Measurements from ENCODE around the gene ACO2.

Gene ACO2

DNA sequence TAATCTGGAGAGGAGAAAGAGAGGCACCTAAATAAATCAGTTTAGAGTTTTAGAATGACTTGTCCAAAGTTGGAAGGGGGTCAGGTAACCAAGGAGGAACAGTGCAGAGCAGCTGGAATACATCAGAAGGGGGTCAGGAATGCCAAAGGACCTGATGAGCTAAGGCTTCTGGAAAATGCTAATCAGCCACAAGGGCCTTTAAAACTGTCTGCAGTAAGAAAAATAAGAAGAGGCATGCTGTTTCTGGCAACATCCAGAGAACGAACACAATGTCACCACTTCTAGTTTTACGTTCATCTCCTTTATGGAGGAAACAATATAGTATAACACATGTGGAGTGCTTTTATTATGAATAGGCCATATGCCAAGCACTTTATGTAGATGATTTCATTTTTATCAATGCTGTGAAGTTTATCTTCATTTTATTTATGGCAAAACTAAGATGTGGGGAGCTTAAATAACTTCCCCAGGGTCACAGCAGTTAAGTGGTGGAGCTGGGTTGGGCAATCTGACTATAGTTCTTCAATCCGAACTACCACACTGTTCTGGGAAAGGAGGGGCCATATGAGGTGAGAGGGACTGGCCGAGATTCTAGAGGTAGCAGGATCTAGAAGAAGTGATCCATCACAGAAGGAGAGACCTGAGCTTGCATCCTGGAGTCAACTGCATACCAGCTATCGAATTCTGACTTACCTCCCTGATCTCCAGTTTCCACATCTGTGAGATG, 22.6 kb downstream of the ACO2 start:
- DNase-seq = no peak

DNA sequence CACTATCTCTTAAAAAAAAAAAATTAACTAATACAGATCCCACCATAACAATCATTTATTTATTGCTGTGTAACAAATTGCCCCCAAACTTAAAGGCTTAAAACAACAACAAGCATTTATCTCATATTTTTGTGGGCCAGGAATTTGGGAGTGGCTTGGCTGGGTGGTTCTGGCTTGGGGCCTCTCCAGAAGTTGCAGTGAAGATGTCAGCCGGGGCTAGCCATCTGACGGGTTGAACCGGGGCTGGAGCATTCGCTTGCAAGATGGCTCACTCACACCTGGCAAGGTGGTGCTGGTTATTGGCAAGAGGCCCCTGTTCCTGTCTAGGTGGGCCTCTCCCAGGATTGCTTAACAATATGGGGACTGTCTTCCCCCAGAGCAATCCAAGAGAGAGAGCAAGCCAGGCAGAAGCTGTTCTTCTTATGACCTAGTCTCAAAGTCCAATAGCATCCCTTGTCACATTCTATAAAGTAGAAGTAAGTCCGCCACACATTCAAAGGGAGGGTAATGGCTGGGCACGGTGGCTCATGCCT, 29.5 kb downstream of the ACO2 start:
- DNase-seq = no peak

DNA sequence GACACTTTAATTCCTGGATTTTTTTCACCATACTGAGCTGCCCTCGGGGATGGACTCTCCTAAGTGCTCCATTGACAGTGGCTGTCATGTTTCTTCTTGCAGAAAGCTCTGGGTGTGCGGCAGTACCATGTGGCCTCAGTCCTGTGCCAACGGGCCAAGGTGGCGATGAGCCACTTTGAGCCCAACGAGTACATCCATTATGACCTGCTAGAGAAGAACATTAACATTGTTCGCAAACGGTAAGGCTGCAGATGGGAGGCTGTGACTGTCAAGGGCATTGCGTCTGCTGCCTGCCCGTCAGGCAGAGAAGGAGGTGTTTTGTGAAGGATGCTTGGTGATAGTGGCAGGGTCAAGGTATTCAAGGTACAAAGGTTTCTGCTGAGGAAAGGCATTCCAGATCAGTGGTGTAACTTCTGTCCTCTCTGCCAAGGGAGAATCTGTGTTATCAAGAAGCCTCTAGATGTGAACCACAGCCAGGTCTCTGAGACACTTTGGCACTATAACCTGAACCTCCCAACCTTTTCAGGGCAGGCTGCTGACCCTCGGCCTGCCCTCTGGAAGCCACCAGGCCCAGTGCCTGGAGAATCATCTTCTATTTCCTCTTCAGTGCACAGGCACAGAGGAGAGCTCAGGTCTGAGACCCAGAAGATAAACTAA, 30.8 kb downstream of the ACO2 start:
- DNase-seq = no peak

DNA sequence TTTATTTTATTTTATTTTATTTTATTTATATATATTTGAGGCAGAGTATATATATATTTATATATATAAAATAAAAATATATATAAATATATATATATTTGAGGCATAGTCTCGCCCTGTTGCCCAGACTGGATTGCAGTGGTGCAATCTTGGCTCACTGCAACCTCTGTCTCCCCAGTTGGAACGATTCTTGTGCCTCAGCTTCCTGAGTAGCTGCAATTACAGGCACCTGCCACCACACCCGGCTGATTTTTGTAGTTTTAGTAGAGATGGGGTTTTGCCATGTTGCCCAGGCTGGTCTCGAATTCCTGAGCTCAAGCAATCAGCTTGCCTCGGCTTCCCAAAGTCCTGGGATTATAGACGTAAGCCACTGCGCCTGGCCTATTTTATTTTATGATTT, 31.4 kb downstream of the ACO2 start:
- no peak for DNase-seq

DNA sequence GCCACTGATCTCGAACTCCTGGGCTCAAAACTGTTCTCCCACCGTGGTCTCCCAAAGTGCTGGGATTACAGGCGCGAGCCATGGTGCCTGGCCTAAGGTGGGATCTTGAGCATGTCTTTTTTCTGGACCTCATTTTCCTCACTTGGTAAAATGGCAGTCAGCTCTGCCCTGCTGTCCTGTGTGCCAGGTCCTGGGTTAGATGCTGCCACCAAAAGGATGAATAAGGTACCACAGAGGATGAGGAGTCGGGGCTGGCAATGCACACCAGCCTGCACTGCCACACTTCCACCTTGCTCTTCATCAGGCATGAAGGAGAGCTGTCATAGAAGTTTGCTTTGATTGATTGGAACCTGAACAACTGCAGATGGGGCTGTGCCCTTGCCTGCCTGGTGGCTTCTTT, 32.3 kb downstream of the ACO2 start:
- DNase-seq = peak; percentile 46

DNA sequence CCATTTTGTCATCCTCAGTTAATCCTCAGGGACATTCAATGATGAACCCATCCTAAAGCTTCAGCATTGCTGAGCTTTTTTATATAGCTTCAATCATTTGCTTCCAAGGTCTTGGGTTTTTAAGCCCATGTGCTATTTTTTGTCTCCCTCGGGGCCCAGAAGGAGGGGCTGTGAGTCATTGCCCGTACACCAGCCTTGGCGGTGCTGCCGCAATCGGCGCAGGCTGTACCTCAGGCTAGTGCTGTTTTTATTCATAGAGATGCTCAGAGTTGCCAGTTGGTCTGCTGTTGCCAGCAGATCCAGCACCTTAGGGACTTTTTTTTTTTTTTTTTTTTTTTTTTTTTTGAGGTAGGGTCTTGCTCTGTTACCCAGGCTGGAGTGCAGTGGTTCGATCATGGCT, 35.5 kb downstream of the ACO2 start:
- DNase-seq = no peak

DNA sequence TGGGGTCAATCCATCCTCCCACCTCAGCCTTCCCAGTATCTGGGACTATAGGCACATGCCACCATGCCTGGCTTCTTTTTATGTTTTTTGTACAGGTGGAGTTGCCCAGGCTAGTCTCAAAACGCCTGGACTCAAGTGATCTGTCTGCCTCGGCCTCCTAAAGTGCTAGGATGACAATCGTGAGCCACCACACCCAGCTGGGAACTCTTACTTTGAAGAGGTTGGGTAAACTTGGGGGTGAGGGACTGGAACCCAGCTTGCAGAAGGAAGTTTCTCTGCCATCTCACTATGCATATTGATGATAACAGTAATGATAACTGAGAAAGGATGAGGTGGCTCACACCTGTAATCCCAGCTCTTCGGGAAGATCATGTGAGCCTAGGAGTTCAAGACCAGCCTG, 35.9 kb downstream of the ACO2 start:
- no peak for DNase-seq

DNA sequence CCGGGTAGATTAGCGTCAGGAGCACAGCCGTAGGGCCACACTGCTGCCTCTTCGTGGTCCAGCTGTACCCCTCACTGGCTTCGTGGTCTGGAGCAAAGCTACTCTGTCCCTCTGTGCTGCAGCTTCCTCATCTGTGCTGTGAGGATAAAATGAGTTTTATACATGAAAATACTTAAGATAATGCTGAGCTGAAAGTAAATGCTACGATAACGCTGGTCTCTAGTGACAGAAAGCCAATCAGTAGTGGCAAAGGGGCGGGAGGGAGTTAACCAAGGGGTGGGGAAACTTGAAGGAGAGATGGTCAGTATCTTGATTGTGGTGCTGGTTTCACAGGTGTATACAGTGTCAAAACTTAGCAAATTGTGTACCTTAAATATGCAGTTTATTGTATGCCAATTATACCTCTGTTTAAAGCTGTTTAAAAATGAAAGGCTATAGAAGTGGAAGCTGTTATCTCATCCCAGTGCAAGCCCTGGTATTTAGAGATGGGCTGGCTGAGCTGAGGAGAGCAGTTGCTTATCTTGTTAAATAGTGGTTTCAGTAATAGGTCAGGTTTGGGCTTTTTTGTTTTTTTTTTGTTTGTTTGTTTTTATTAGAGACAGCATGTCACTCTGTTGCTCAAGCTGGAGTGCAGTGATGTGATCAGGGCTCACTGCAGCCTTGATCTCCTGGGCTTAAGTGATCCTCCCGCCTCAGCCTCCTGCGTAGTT, 36.7 kb downstream of the ACO2 start:
- DNase-seq = no peak

DNA sequence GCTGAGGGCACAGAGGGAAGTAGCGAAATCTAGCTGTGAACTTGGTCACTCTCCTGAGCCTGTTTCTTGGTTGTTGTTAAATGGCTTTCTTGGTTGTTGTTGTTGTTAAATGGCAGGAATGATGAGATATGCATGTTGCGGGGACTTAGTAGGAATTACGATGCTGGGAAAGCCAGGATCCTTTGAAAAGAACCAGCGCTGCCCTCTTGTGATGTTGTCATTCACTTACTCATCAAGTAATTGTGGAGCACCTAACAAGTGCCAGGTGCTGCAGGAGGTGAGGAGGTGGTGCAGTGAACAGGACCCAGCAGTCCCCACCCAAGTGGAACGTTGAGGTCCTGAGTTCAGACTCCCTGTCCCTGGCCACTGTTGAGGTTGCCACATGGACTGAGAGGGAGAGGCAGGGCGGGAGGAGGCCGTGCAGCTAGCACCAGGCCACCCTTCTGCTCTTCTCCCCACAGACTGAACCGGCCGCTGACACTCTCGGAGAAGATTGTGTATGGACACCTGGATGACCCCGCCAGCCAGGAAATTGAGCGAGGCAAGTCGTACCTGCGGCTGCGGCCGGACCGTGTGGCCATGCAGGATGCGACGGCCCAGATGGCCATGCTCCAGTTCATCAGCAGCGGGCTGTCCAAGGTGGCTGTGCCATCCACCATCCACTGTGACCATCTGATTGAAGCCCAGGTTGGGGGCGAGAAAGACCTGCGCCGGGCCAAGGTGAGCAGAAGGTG, 38.6 kb downstream of the ACO2 start:
- no peak for DNase-seq

DNA sequence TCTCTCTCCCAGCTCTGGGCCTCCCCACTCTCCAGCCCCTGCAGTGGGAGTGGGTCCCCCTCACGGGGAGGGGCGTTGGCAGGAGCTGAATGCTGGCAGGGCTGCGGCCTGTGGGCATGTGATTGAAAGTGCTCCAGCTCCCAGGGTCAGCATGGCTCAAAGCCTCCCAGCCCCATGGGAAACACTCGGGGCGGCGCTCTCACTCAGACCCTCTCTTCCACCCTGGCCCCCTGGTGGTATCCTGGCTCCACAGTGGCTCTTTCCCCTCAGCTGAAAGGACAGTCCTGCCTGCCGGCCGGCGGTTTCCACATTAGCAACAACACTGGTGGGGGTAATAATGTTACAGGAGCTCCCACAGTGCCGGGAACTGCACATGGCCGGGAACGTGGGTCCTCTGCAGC, 39.9 kb downstream of the ACO2 start:
- DNase-seq = no peak

DNA sequence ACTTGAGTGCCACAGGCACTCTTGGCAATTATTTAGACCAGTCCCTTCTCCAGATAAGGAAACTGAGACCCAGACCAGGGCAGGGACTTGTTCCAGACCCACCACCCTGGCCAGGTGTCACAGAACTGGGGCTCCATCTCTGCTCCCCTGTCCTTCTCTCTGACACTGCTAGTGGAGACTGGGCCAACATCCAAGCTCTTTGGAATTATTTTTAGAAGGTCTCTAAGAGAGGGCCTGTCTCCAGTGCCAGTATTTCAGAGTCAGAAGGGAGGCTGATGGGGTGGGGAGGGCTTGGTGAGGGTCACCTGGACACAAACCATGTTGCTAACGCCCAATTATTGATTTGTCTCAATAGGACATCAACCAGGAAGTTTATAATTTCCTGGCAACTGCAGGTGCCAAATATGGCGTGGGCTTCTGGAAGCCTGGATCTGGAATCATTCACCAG, 42.6 kb downstream of the ACO2 start:
- no peak for DNase-seq

DNA sequence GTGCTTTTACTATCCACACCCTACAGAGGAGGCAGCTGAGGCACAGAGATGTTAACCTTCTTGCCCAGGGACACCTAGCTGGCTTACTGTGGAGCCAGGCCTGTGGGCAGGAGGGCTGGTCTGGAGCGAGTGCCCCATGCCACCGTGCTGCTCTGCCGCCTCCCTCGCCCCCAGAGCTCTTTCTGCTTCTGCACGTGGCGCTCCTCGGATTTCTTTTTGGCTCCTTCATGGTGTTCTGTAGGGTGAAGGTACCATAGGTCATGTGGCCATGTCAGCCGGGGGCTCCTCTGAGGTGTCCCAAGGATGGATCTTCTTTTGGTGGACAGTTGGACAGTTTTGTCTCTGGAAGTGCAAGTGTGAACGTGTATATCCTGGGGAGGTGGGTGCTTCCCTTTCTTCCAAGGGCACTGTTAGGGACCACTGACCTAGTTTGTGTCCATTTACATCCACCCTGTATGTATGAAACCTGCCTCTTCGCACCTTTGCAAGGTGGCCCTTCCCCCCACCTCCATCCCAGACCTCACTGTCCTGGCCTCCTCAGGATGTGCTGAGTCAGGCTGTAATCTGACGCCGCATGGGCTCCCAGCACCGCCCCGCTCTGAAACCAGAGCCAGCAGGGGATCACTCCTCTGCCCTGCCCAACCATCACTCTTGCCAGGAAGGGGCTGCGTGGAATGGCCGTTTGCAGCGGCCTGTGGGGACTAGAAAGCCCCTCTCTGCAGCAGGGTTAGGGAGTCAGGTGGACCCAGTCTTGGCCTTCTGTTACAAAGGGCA, 43.7 kb downstream of the ACO2 start:
- DNase-seq = no peak

DNA sequence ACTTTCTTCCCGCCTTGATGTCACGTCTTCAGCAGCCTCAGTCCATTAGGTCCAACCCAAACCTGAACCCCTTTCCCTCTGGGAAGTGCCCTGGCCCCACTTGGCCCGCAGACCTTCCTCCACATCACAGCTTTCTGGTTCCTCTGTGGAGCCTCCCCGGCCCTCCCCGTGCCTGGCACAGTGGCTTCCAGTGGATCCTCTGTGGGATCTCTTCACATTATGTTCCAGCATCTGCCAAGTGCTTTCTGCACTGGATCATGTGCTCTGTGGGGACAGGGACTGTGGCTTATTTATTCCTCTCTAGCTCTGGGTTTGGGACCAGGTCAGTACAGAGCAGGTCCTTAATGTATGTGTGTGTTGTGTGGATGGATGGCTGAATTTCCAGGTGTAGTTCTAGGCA, 44.5 kb downstream of the ACO2 start:
- no peak for DNase-seq

DNA sequence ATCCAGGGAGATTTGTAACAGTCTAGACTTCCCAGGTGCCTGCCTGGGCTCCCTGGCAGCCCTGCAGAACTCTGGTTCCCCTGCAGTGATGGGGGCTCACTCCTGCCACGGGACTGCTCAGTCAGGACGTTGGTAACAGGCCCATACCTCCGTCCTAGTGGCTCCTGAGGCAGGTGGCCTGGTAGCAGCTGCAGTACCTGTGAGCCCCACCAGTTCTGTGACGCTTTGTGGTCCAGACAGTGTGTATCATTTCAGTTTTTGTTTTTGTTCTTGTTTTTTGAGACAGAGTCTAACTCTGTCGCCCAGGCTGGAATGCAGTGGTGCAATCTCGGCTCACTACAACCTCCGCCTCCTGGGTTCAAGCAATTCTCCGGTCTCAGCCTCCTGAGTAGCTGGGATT, 47.5 kb downstream of the ACO2 start:
- DNase-seq = no peak

DNA sequence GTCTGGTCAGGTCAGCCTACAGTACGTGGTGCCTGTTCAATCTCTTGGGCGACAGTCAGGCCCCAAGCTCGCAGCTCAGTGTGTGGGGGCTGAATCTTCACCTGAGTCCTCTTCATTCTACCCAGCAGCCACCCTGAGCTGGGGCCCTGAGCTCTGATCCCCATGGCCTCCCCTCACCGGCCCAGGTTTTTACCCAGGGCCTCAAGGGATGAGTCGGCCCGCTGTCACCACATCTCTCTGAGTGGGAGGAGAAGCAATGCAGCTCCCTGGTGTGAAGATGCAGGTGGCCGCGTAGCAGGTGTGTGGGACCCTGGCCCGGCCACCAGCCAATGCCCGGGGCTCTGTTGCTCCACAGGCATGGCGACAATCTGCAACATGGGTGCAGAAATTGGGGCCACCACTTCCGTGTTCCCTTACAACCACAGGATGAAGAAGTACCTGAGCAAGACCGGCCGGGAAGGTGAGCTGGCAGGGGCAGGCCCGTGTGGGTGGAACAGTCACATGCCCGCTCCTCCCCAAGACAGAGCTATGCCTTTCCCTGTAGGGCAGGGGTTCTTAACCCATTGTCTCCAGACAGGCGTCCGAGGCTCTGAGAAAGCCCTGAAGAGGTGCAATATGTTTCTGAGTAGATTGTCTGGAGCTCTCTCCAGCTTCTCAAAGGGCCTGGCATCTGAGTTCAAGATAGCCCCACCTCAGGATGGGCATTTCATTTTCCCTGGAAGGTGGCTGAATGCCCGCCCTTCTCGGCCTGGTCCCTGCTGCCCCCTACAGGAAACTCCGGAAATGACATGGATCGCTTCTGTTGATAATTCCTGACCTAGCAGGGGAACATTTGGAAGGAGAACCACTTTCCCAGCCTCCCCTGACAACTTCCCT, 48.5 kb downstream of the ACO2 start:
- DNase-seq = no peak

DNA sequence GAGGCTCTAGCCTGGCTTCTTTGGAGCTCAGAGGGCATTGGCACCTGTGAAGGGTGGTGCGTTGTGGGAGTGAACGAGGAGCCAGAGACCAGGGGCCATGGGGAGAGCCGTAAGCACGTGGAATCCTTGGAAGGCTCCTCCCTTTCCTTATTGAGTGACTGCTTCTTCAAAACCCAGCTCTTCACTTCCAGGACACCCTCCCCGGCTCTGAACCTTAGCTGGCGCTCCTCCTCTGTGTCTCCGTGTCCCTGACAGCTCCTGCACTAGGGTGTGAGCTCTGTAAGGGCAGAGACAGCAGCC, 49.1 kb downstream of the ACO2 start:
- DNase-seq = no peak

DNA sequence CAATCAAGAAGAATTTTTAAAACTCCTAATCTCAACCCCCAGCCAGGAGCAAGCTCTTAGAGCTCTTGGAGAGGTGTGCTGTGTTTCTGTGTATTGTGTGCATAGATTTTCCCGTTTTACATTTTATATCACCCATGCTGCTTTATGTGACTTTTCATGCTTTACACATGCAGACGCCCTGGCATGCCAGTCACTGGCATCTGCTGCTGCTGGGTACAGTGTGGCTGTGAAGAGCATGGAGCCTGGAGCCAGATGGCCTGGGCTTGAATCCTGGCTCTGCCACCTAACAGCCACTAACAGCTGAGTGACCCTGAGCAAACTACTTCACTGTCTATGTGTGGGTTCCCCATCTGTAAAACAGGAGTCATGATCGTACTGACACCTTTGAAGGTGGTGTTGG, 52.2 kb downstream of the ACO2 start:
- DNase-seq = no peak

DNA sequence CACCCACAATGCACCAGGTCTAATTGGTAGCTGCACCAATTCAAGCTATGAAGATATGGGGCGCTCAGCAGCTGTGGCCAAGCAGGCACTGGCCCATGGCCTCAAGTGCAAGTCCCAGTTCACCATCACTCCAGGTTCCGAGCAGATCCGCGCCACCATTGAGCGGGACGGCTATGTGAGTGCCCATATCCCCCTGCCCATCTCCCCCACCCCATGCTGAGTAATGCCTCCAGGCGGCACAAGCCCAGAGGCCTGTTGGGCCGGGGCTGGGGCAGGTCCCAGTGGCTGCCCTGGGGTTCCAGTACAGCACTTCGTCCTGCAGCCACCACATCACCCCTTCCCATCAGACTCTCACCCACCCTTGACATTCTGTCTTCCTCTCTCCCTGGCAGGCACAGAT, 53.9 kb downstream of the ACO2 start:
- DNase-seq = no peak

DNA sequence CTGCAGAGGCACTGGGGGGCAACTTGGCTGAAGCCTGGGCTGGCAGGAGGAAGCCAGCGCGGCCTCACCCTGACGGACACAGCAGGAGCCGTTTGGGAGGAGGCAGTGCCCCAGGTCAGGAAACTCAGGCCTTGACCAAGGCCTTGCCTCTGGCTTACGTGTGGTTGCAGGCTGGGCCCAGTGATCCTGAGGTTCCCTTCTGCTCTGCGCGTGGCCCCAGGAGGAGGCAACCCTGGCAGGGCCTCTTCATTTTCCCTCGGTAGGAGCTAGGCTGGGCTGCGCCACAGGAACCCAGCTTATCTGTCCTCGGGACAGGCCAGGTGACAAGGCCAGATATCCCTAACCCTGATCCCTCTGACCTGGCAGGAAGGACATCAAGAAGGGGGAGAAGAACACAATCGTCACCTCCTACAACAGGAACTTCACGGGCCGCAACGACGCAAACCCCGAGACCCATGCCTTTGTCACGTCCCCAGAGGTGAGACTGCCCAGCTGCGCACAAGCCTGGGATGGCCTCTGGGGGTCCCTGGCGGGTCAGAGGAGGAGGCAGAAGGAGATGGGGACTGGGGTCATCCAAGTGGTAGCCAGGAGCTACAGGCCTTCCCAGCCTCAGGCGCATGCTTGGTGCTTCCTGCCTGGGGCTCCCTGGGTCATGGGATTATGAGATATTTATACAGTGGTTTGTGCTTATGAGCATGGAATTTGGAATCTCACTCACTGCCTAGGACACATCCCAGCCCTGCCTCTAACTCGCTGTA, 54.7 kb downstream of the ACO2 start:
- no peak for DNase-seq

DNA sequence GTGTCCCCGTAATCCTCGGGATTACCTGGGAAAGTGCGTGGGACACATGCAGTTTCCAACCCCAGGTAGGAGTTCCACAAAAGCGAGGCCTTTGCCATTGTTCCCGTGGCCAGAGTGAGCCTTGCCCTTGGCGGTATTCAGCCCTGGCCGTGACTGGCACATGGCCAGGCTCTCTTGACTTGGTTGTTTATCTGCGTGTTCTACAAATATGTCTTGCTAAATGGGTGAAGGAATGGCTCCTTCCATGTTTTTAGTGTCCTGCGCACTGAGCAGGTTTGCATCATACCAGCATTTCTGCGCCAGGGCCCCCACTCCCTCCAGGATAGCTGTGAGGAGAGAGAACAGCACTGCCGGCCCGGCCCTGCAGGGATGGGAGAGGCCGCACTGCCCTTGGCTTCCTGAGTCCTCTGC, 55.3 kb downstream of the ACO2 start:
- DNase-seq = no peak

Data from RPMI8226 (cell line).